Body of pancreas (tissue), 4 donors: Measurements from ENCODE around the gene RNF213.

Experiments used
- POLR2A ChIP-seq, 3 donors: fragments of 450-650 bp; IDR thresholded peaks; one replicate each; pipeline ENCODE4 v1.6.1; 2016; ENCODE audit warnings: antibody characterized with exemption in 3 of 3, mild to moderate bottlenecking in 2 of 3
- TF ChIP-seq, protein P1 (sequence below), 7 experiments: fragments of 450-650 bp in 4 of 7; fragments of 200-600 bp in 3 of 7; sonication (generic) in 3 of 7; IDR thresholded peaks; one replicate each; pipeline ENCODE4 v1.5.1; 2016 to 2019; ENCODE audit warnings: antibody characterized with exemption in 7 of 7

DNA sequence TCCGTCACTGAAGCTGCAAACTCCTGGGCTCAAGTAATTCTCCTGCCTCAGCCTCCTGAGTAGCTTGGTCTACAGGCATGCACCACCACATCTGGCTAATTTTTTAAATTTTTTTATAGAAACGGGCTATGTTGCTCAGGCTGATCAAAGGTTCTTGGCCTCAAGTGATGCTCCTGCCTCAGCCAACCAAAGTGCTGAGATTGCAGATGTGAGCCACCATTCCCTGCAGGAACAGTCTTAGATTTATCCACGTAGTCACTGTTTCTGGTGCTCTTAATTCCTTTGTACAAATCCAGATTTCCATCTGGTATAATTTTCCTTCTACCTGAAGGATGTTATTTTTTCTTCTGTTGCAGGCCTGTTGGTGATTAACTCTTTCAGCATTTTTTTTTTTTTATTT, 27.4 kb upstream of the RNF213 start:
- TF ChIP-seq, protein P1, sequence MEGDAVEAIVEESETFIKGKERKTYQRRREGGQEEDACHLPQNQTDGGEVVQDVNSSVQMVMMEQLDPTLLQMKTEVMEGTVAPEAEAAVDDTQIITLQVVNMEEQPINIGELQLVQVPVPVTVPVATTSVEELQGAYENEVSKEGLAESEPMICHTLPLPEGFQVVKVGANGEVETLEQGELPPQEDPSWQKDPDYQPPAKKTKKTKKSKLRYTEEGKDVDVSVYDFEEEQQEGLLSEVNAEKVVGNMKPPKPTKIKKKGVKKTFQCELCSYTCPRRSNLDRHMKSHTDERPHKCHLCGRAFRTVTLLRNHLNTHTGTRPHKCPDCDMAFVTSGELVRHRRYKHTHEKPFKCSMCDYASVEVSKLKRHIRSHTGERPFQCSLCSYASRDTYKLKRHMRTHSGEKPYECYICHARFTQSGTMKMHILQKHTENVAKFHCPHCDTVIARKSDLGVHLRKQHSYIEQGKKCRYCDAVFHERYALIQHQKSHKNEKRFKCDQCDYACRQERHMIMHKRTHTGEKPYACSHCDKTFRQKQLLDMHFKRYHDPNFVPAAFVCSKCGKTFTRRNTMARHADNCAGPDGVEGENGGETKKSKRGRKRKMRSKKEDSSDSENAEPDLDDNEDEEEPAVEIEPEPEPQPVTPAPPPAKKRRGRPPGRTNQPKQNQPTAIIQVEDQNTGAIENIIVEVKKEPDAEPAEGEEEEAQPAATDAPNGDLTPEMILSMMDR (IDR thresholded peaks at IDR 0.05) = no peak
- no peak for TF ChIP-seq POLR2A (IDR thresholded peaks at IDR 0.05)
